ENCODE measurements around the gene DSTN.

The DSTN gene

GRCh38 chr20:17640146-17640874 lies 70.4 kb downstream of the DSTN start:
- no peak for DNase-seq

- DNase-seq = no peak
Observed at GRCh38 chr20:17640875-17641378, 71.1 kb downstream of the DSTN start.

GRCh38 chr20:17641520-17641964 lies 71.7 kb downstream of the DSTN start:
- DNase-seq = no peak

GRCh38 chr20:17641993-17642392 lies 72.1 kb downstream of the DSTN start:
- DNase-seq = no peak

- no peak for DNase-seq
Observed at GRCh38 chr20:17642404-17643269, 72.8 kb downstream of the DSTN start.

GRCh38 chr20:17643531-17644188 lies 73.8 kb downstream of the DSTN start:
- DNase-seq = no peak

- no peak for DNase-seq
Observed at GRCh38 chr20:17644451-17644850, 74.6 kb downstream of the DSTN start.

GRCh38 chr20:17645010-17645409 lies 75.1 kb downstream of the DSTN start:
- DNase-seq = no peak

GRCh38 chr20:17645546-17646208 lies 75.8 kb downstream of the DSTN start:
- DNase-seq = no peak

GRCh38 chr20:17646209-17646960 lies 76.5 kb downstream of the DSTN start:
- no peak for DNase-seq

- DNase-seq = no peak
Observed at GRCh38 chr20:17646961-17647301, 77.1 kb downstream of the DSTN start.

GRCh38 chr20:17647391-17648314 lies 77.8 kb downstream of the DSTN start:
- no peak for DNase-seq

GRCh38 chr20:17648315-17648646 lies 78.4 kb downstream of the DSTN start:
- no peak for DNase-seq

GRCh38 chr20:17648791-17649730 lies 79.2 kb downstream of the DSTN start:
- no peak for DNase-seq

GRCh38 chr20:17650301-17651128 lies 80.6 kb downstream of the DSTN start:
- no peak for DNase-seq

GRCh38 chr20:17651129-17651759 lies 81.4 kb downstream of the DSTN start:
- no peak for DNase-seq

GRCh38 chr20:17651760-17652388 lies 82.0 kb downstream of the DSTN start:
- DNase-seq = no peak

GRCh38 chr20:17652411-17652810 lies 82.5 kb downstream of the DSTN start:
- DNase-seq = no peak
